GM12878 (cell line): ENCODE measurements around the gene WDR13. TPM values are rescaled to one million over a fixed set of nuclear protein-coding genes. Genes with fewer than 3 reads are reported as not detected.

Experiments
- ATAC-seq: fragments of 200-7000 bp; cut with Tn5 transposase; 3 replicates; pipeline ENCODE4 v1.9.1; 2020; ENCODE audit warnings: mild to moderate bottlenecking, moderate library complexity
- BruUV-seq: library from RNA; stranded (reverse); fragments of 400-500 nt; replicated peaks from 2 replicates; lab custom pipeline; 2021; lab: Mats Ljungman, UMichigan
- CTCF ChIA-PET: fragments of 300-600 bp; sonication (Branson Sonifier 250); formaldehyde crosslinking; extraction: SDS; loops from one replicate; lab custom pipeline; 2021; ENCODE audit warnings: inconsistent platforms; lab: Yijun Ruan, JAX
- POLR2A ChIA-PET: fragments of 350-600 bp; formaldehyde crosslinking; extraction: SDS; loops from one replicate; lab custom pipeline; 2021; ENCODE audit warnings: inconsistent platforms; lab: Charles Lee
- RAD21 ChIA-PET: fragments of 300-600 bp; sonication (Branson Sonifier 250); formaldehyde crosslinking; loops from one replicate; lab custom pipeline; 2023; ENCODE audit warnings: antibody characterized with exemption; ENCODE audit not compliant: unreplicated experiment; lab: Charles Lee
- SMC1A ChIA-PET: fragments of 300-600 bp; sonication (Branson Sonifier 250); formaldehyde crosslinking; loops from one replicate; lab custom pipeline; 2023; ENCODE audit not compliant: unreplicated experiment, uncharacterized antibody; lab: Charles Lee
- DNase-seq: peaks from one replicate; pipeline ENCODE4 v3.0.0-alpha.2; 2011; ENCODE audit warnings: low read depth, low spot score
- FAIRE-seq: peaks from 3 replicates; lab custom pipeline; 2011; peaks lifted over from hg19 to GRCh38; lab: Jason Lieb, UNC
- H2AFZ ChIP-seq: 2 replicates; pipeline ENCODE4 v1.6.0; 2011; ENCODE audit warnings: low read depth, low read length, control low read depth; ENCODE audit not compliant: control insufficient read depth
- H3K27ac ChIP-seq: 2 replicates; pipeline ENCODE4 v1.5.1; 2011; ENCODE audit warnings: control low read depth; ENCODE audit not compliant: control insufficient read depth, insufficient read depth
- H3K27me3 ChIP-seq, 2 experiments: replicated peaks in 1 of 2; 2 replicates each; pipeline versions ENCODE4 v1.6.0 to v1.6.1; 2011; ENCODE audit warnings: low read length in 1 of 2; ENCODE audit not compliant: control insufficient read depth in 2 of 2, insufficient read depth in 2 of 2
- H3K36me3 ChIP-seq, 2 experiments: 2 replicates each; pipeline ENCODE4 v1.5.1; 2011; ENCODE audit warnings: low read length in 1 of 2; ENCODE audit not compliant: control insufficient read depth in 2 of 2, insufficient read depth in 2 of 2
- H3K4me1 ChIP-seq: 2 replicates; pipeline ENCODE4 v1.6.1; 2011; ENCODE audit warnings: mild to moderate bottlenecking, low read length, moderate library complexity, mixed read lengths; ENCODE audit not compliant: control insufficient read depth, insufficient read depth
- H3K4me2 ChIP-seq: 2 replicates; pipeline ENCODE4 v1.6.0; 2011; ENCODE audit warnings: control low read depth; ENCODE audit not compliant: control insufficient read depth, insufficient read depth
- H3K4me3 ChIP-seq: fragments of 200-600 bp; sonication (generic); 2 replicates; pipeline ENCODE4 v1.5.1; 2016
- H3K79me2 ChIP-seq: 2 replicates; pipeline ENCODE4 v1.6.0; 2011; ENCODE audit warnings: low read length; ENCODE audit not compliant: control insufficient read depth, insufficient read depth
- H3K9ac ChIP-seq: 2 replicates; pipeline ENCODE4 v1.8.0; 2011; ENCODE audit warnings: low read length, control low read depth, mixed read lengths; ENCODE audit not compliant: control insufficient read depth, insufficient read depth
- H3K9me3 ChIP-seq: replicated peaks from 3 replicates; pipeline ENCODE4 v1.5.1; 2011; ENCODE audit warnings: mild to moderate bottlenecking, low read length; ENCODE audit not compliant: control insufficient read depth, insufficient read depth
- H4K20me1 ChIP-seq: 2 replicates; pipeline ENCODE4 v1.6.0; 2011; ENCODE audit not compliant: control insufficient read depth, insufficient read depth
- RELB ChIP-seq: fragments of 450-650 bp; IDR thresholded peaks from 2 replicates; pipeline ENCODE4 v1.6.1; 2017; ENCODE audit warnings: low read depth, mild to moderate bottlenecking, moderate library complexity
- SPI1 ChIP-seq: IDR thresholded peaks from 2 replicates; pipeline ENCODE4 v1.6.1; 2011; ENCODE audit warnings: low read depth, mild to moderate bottlenecking, low read length, moderate library complexity, borderline replicate concordance; ENCODE audit not compliant: insufficient read depth
- WGBS: methylation state at CpG from one replicate; pipeline ENCODE4 v1.1.6; 2016; ENCODE audit warnings: low lambda C conversion rate; ENCODE audit not compliant: insufficient replicate concordance, insufficient coverage; ENCODE audit errors: missing lambda C conversion rate; 5-methylcytosine and 5-hydroxymethylcytosine counted together
- in situ Hi-C: fragments of 300-500 bp; cut with MboI; formaldehyde crosslinking; loops from 9 replicates; pipeline ENCODE4 v1.14.3; 2018; ENCODE audit warnings: mixed read lengths
- intact Hi-C: fragments of 100-400 bp; cut with micrococcal nuclease; formaldehyde crosslinking; loops from one replicate; pipeline ENCODE4 v1.14.2; 2022; ENCODE audit not compliant: unreplicated experiment
- polyA plus RNA-seq, 11 experiments: library from polyadenylated mRNA; depleted of rRNA in 4 of 11; unstranded in 6 of 11; stranded (reverse) in 5 of 11; fragments of >200 nt; fragmentation: Nextera tagmentation in 4 of 11; fragmentation: Illumina TruSeq in 1 of 11; extraction: Ambion mirVana in 4 of 11; extraction: Trizol in 1 of 11; gene quantifications; 1 replicate in 1 of 11; 2 replicates in 10 of 11; pipeline versions ENCODE4 v1.2.1 to v1.2.3, GENCODE V29; 2011 to 2016; ENCODE audit warnings: inconsistent platforms in 2 of 11, missing spikeins in 2 of 11, low read depth in 1 of 11
- total RNA-seq, 4 experiments: library from RNA; depleted of rRNA in 3 of 4; stranded (reverse); fragments of >200 nt in 3 of 4; fragmentation: Illumina TruSeq in 1 of 4; extraction: Trizol in 1 of 4; gene quantifications; 2 replicates each; pipeline versions ENCODE4 v1.2.1 to v1.2.3, GENCODE V29; 2013 to 2021
- TF ChIP-seq, protein P1 (sequence below), 3 experiments: IDR thresholded peaks in 2 of 3; conservative IDR thresholded peaks in 1 of 3; 2 replicates each; pipeline ENCODE4 v1.5.1; 2011; ENCODE audit warnings: low read depth in 3 of 3, low read length in 3 of 3, mild to moderate bottlenecking in 3 of 3, control low read depth in 2 of 3, moderate library complexity in 2 of 3, inconsistent platforms in 1 of 3, mixed read lengths in 1 of 3; ENCODE audit not compliant: control insufficient read depth in 2 of 3, insufficient read depth in 1 of 3; ENCODE audit errors: extremely low read depth in 1 of 3
- TF ChIP-seq, protein P2 (sequence below): IDR thresholded peaks from 2 replicates; pipeline ENCODE4 v1.6.1; 2011; ENCODE audit warnings: low read depth, mild to moderate bottlenecking, low read length, moderate library complexity, borderline replicate concordance; ENCODE audit errors: extremely low read depth

WDR13 gene
- total and polyA plus RNA-seq, 10 of the 15 experiments (the other 5 are each of a cell fraction or from before 2014, with no cell fraction given) = 6.9 to 62.7 (median 28.9) TPM

- SMC1A ChIA-PET = no interaction called here
- ATAC-seq (no peak), DNase-seq (no peak), FAIRE-seq (no peak)
- Histone ChIP-seq H3K36me3 (no peaks in the 10 kb centered on the region), H3K4me3 (no peak overlapping the region), H3K9ac (no peak overlapping the region), H2AFZ (no peak overlapping the region), H3K4me1 (no peaks in the 10 kb centered on the region), H3K27me3 (no peaks in the 10 kb centered on the region), H3K79me2 (no peaks in the 10 kb centered on the region), H3K4me2 (no peak overlapping the region), H3K27ac (no peak overlapping the region), H3K9me3 (no peaks in the 10 kb centered on the region), H4K20me1 (no peaks in the 10 kb centered on the region)
- in situ Hi-C loops (no loop called here), intact Hi-C loops (no loop called here)
- CTCF ChIA-PET = no interaction called here
- POLR2A ChIA-PET = interaction anchor here (0.6 to 1.2 kb wide), 3 partner anchors 22 to 542 kb away, joined by 3 to 6 read pairs (median 4); no protein-coding TSS in a partner anchor
- TF ChIP-seq, protein P1, sequence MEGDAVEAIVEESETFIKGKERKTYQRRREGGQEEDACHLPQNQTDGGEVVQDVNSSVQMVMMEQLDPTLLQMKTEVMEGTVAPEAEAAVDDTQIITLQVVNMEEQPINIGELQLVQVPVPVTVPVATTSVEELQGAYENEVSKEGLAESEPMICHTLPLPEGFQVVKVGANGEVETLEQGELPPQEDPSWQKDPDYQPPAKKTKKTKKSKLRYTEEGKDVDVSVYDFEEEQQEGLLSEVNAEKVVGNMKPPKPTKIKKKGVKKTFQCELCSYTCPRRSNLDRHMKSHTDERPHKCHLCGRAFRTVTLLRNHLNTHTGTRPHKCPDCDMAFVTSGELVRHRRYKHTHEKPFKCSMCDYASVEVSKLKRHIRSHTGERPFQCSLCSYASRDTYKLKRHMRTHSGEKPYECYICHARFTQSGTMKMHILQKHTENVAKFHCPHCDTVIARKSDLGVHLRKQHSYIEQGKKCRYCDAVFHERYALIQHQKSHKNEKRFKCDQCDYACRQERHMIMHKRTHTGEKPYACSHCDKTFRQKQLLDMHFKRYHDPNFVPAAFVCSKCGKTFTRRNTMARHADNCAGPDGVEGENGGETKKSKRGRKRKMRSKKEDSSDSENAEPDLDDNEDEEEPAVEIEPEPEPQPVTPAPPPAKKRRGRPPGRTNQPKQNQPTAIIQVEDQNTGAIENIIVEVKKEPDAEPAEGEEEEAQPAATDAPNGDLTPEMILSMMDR (IDR thresholded peaks at IDR 0.05 in 2 of 3, conservative IDR thresholded peaks at IDR 0.05 in 1 of 3; ENCODE audit: control insufficient read depth in 2 of 3, extremely low read depth in 1 of 3, insufficient read depth in 1 of 3, low read depth in 3 of 3, low read length in 3 of 3) = no peak
- TF ChIP-seq SPI1 (peak; percentile 24; the same call in 1 of the 2 replicates), RELB (no peak)
- TF ChIP-seq, protein P2, sequence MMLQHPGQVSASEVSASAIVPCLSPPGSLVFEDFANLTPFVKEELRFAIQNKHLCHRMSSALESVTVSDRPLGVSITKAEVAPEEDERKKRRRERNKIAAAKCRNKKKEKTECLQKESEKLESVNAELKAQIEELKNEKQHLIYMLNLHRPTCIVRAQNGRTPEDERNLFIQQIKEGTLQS = no peak
- BruUV-seq = no TSS peak
- RAD21 ChIA-PET = no interaction called here
- 70% methylated on average over 21 of the region's 21 CpGs for WGBS
These were observed 6.8 kb upstream of the WDR13 start for GRCh38 chrX:48590203-48591103.
